Neuronal stem cell (in vitro differentiated cells): ENCODE results near the gene FAR2.

Experiments used
- DNase-seq: peaks from one replicate; pipeline ENCODE4 v3.0.0-alpha.2; 2013; ENCODE audit warnings: low spot score
- H2AFZ ChIP-seq: one replicate; pipeline ENCODE4 v1.6.1; 2013; ENCODE audit warnings: mild to moderate bottlenecking, low read length, inconsistent platforms
- H2AK5ac ChIP-seq: 2 replicates; pipeline ENCODE4 v1.6.1; 2013; ENCODE audit warnings: low read depth, mild to moderate bottlenecking, inconsistent platforms, low read length, moderate library complexity, mixed read lengths
- H2BK120ac ChIP-seq: 2 replicates; pipeline ENCODE4 v1.6.1; 2013; ENCODE audit warnings: low read depth, mild to moderate bottlenecking, inconsistent platforms, low read length, moderate library complexity, mixed read lengths
- H2BK12ac ChIP-seq: one replicate; pipeline ENCODE4 v1.6.1; 2013; ENCODE audit warnings: low read length, inconsistent platforms
- H2BK15ac ChIP-seq: 2 replicates; pipeline ENCODE4 v1.6.1; 2013; ENCODE audit warnings: mild to moderate bottlenecking, low read length, inconsistent platforms, mixed read lengths
- H2BK5ac ChIP-seq: one replicate; pipeline ENCODE4 v1.6.1; 2013; ENCODE audit warnings: inconsistent platforms, mild to moderate bottlenecking, low read length, moderate library complexity
- H3K14ac ChIP-seq: one replicate; pipeline ENCODE4 v1.6.1; 2013; ENCODE audit warnings: low read length, inconsistent platforms
- H3K18ac ChIP-seq: 2 replicates; pipeline ENCODE4 v1.6.1; 2013; ENCODE audit warnings: low read length, inconsistent platforms
- H3K23ac ChIP-seq: 2 replicates; pipeline ENCODE4 v1.6.1; 2013; ENCODE audit warnings: low read depth, mild to moderate bottlenecking, mixed read lengths, low read length, inconsistent platforms; ENCODE audit not compliant: poor library complexity
- H3K27ac ChIP-seq: replicated peaks from 3 replicates; pipeline ENCODE4 v1.5.1; 2013; ENCODE audit warnings: low read length, inconsistent platforms
- H3K27me3 ChIP-seq, 3 experiments: 2 replicates each; pipeline ENCODE4 v1.6.1; 2013; ENCODE audit warnings: low read length in 3 of 3, mild to moderate bottlenecking in 2 of 3, inconsistent platforms in 1 of 3, low read depth in 1 of 3, mixed read lengths in 1 of 3, moderate library complexity in 1 of 3; ENCODE audit not compliant: control insufficient read depth in 3 of 3, insufficient read depth in 3 of 3
- H3K36me3 ChIP-seq, 2 donors: replicated peaks in 1 of 2; 2 replicates each; pipeline ENCODE4 v1.6.1; 2013; ENCODE audit warnings: low read length in 2 of 2; ENCODE audit not compliant: control insufficient read depth in 2 of 2, insufficient read depth in 2 of 2
- H3K4ac ChIP-seq: 2 replicates; pipeline ENCODE4 v1.6.1; 2013; ENCODE audit warnings: inconsistent platforms, mild to moderate bottlenecking, low read length, moderate library complexity
- H3K4me1 ChIP-seq, 2 donors: 1 replicate in 1 of 2; 2 replicates in 1 of 2; pipeline ENCODE4 v1.6.1; 2013; ENCODE audit warnings: low read length in 2 of 2, low read depth in 1 of 2; ENCODE audit not compliant: control insufficient read depth in 2 of 2, insufficient read depth in 1 of 2
- H3K4me2 ChIP-seq: one replicate; pipeline ENCODE4 v1.6.1; 2013; ENCODE audit warnings: mild to moderate bottlenecking, low read length, inconsistent platforms; ENCODE audit not compliant: insufficient read depth, poor library complexity, severe bottlenecking
- H3K4me3 ChIP-seq, 2 donors: 2 replicates each; pipeline ENCODE4 v1.5.1; 2013; ENCODE audit warnings: low read length in 2 of 2, mild to moderate bottlenecking in 2 of 2, inconsistent platforms in 1 of 2, moderate library complexity in 1 of 2
- H3K79me1 ChIP-seq: one replicate; pipeline ENCODE4 v1.6.1; 2013; ENCODE audit warnings: low read depth, mild to moderate bottlenecking, inconsistent platforms, low read length, moderate library complexity
- H3K9ac ChIP-seq: one replicate; pipeline ENCODE4 v1.6.1; 2013; ENCODE audit warnings: mild to moderate bottlenecking, low read depth, low read length, inconsistent platforms; ENCODE audit not compliant: poor library complexity
- H3K9me3 ChIP-seq, 2 donors: replicated peaks in 1 of 2; 2 replicates each; pipeline versions ENCODE3 to v1.6.1; 2013; ENCODE audit warnings: low read length in 2 of 2, mild to moderate bottlenecking in 2 of 2, inconsistent platforms in 1 of 2, low read depth in 1 of 2, mixed read lengths in 1 of 2, moderate library complexity in 1 of 2; ENCODE audit not compliant: control insufficient read depth in 2 of 2, insufficient read depth in 1 of 2
- H4K8ac ChIP-seq: one replicate; pipeline ENCODE4 v1.6.1; 2013; ENCODE audit warnings: low read depth, mild to moderate bottlenecking, inconsistent platforms, low read length, moderate library complexity
- H4K91ac ChIP-seq: one replicate; pipeline ENCODE4 v1.6.1; 2013; ENCODE audit warnings: low read length, low read depth, mild to moderate bottlenecking, inconsistent platforms; ENCODE audit not compliant: poor library complexity
- WGBS, 2 donors: extraction: QIAGEN DNeasy Blood & Tissue Kit; methylation state at CpG; one replicate each; pipeline ENCODE4 v1.1.7; 2013; ENCODE audit warnings: missing lambda C conversion rate in 2 of 2, mixed read lengths in 1 of 2; ENCODE audit not compliant: insufficient read length in 2 of 2, insufficient replicate concordance in 1 of 2; ENCODE audit errors: extremely low coverage in 2 of 2; 5-methylcytosine and 5-hydroxymethylcytosine counted together

The FAR2 gene

GRCh38 chr12:29310899-29311298 is 161.8 kb downstream of the FAR2 start:
- Histone ChIP-seq H3K23ac (no peak overlapping the region), H3K4me3 (no peak overlapping the region), H3K14ac (no peak overlapping the region), H3K36me3 (no peaks in the 10 kb centered on the region), H2BK5ac (no peak overlapping the region), H3K9ac (no peak overlapping the region), H2AFZ (no peak overlapping the region), H3K79me1 (no peaks in the 10 kb centered on the region), H3K27me3 (no peaks in the 10 kb centered on the region), H3K27ac (no peak overlapping the region), H3K4ac (no peak overlapping the region), H3K4me2 (no peak overlapping the region), H3K9me3 (no peaks in the 10 kb centered on the region), H4K8ac (no peak overlapping the region), H2AK5ac (no peak overlapping the region), H4K91ac (no peak overlapping the region), H2BK12ac (no peak overlapping the region), H3K4me1 (peaks cover 0 to 4% of the 10 kb centered on the region in 2 donors), H2BK120ac (no peak overlapping the region), H2BK15ac (no peak overlapping the region), H3K18ac (no peak overlapping the region)
- WGBS, 2 donors = no CpG with 5 or more reads among the region's 4 CpGs
- no peak for DNase-seq

- no peak overlapping the region for H3K27ac ChIP-seq
- H3K79me1 ChIP-seq = no peaks in the 10 kb centered on the region
- H2BK120ac ChIP-seq = no peak overlapping the region
- no peak overlapping the region for H3K4me3 ChIP-seq
- no peak overlapping the region for H2AK5ac ChIP-seq
- H2BK5ac ChIP-seq = no peak overlapping the region
- H3K4ac ChIP-seq = no peak overlapping the region
- H3K18ac ChIP-seq = no peak overlapping the region
- no peak overlapping the region for H3K4me2 ChIP-seq
- H3K14ac ChIP-seq = no peak overlapping the region
- no peak overlapping the region for H2BK12ac ChIP-seq
- no peak overlapping the region for H2BK15ac ChIP-seq
- H3K23ac ChIP-seq = no peak overlapping the region
- no peaks in the 10 kb centered on the region for H3K27me3 ChIP-seq
- H3K4me1 ChIP-seq = peaks cover 0 to 10% of the 10 kb centered on the region in 2 donors
- H3K9me3 ChIP-seq = no peaks in the 10 kb centered on the region
- no CpG with 5 or more reads among the region's 2 CpGs for WGBS, 2 donors
- peaks cover 0 to 2% of the 10 kb centered on the region in 2 donors for H3K36me3 ChIP-seq
- no peak overlapping the region for H4K91ac ChIP-seq
- no peak overlapping the region for H3K9ac ChIP-seq
- H4K8ac ChIP-seq = no peak overlapping the region
- no peak for DNase-seq
- no peak overlapping the region for H2AFZ ChIP-seq
Observed at GRCh38 chr12:29314416-29314815, 165.3 kb downstream of the FAR2 start.

- Histone ChIP-seq H3K4me1 (peaks cover 0 to 10% of the 10 kb centered on the region in 2 donors), H4K91ac (no peak overlapping the region), H2BK15ac (no peak overlapping the region), H3K14ac (no peak overlapping the region), H3K9ac (no peak overlapping the region), H2AFZ (no peak overlapping the region), H2BK12ac (no peak overlapping the region), H3K36me3 (peaks cover 0 to 2% of the 10 kb centered on the region in 2 donors), H3K27ac (no peak overlapping the region), H3K4ac (no peak overlapping the region), H3K4me2 (no peak overlapping the region), H2AK5ac (no peak overlapping the region), H3K18ac (no peak overlapping the region), H3K27me3 (no peaks in the 10 kb centered on the region), H3K79me1 (no peaks in the 10 kb centered on the region), H2BK5ac (no peak overlapping the region), H3K4me3 (no peak overlapping the region), H3K23ac (no peak overlapping the region), H4K8ac (no peak overlapping the region), H2BK120ac (no peak overlapping the region), H3K9me3 (no peaks in the 10 kb centered on the region)
- WGBS, 2 donors = no CpG with 5 or more reads among the region's 4 CpGs
- no peak for DNase-seq
Observed at GRCh38 chr12:29316752-29317151, 167.7 kb downstream of the FAR2 start.

GRCh38 chr12:29317556-29318363 is 168.7 kb downstream of the FAR2 start:
- H4K8ac ChIP-seq = no peak overlapping the region
- H3K23ac ChIP-seq = no peak overlapping the region
- H3K27me3 ChIP-seq = no peaks in the 10 kb centered on the region
- H3K4me1 ChIP-seq = peaks cover 0 to 10% of the 10 kb centered on the region in 2 donors
- H3K4me3 ChIP-seq = no peak overlapping the region
- DNase-seq = peak; percentile 21
- H3K18ac ChIP-seq = no peak overlapping the region
- no CpG with 5 or more reads among the region's 8 CpGs for WGBS, 2 donors
- no peaks in the 10 kb centered on the region for H3K79me1 ChIP-seq
- peaks cover 2 to 8% of the 10 kb centered on the region in 2 donors for H3K36me3 ChIP-seq
- H2BK15ac ChIP-seq = no peak overlapping the region
- H2AFZ ChIP-seq = no peak overlapping the region
- H2BK120ac ChIP-seq = no peak overlapping the region
- H3K4ac ChIP-seq = no peak overlapping the region
- H3K14ac ChIP-seq = no peak overlapping the region
- no peak overlapping the region for H3K9ac ChIP-seq
- H2AK5ac ChIP-seq = no peak overlapping the region
- H3K27ac ChIP-seq = no peak overlapping the region
- H4K91ac ChIP-seq = no peak overlapping the region
- H2BK12ac ChIP-seq = no peak overlapping the region
- H2BK5ac ChIP-seq = no peak overlapping the region
- peaks cover 0 to 3% of the 10 kb centered on the region in 2 donors for H3K9me3 ChIP-seq
- no peak overlapping the region for H3K4me2 ChIP-seq
